Mammary epithelial cell (primary cell): Measurements from ENCODE around the gene CRYBG3.

Source experiments
- CTCF ChIP-seq, 2 donors: IDR thresholded peaks in 1 of 2; conservative IDR thresholded peaks in 1 of 2; 2 replicates each; pipeline ENCODE4 v1.5.1; 2011 to 2012; ENCODE audit warnings: inconsistent platforms in 2 of 2, low read length in 2 of 2, mild to moderate bottlenecking in 2 of 2, control low read depth in 1 of 2, low read depth in 1 of 2; ENCODE audit not compliant: insufficient read depth in 1 of 2; ENCODE audit errors: extremely low read depth in 1 of 2
- EZH2 ChIP-seq: IDR thresholded peaks from 2 replicates; pipeline ENCODE4 v1.6.1; 2012; ENCODE audit warnings: low read length, inconsistent platforms, borderline replicate concordance

- no peak for TF ChIP-seq CTCF (conservative IDR thresholded peaks at IDR 0.05 in 1 of 2, IDR thresholded peaks at IDR 0.05 in 1 of 2; ENCODE audit: extremely low read depth in 1 of 2, insufficient read depth in 1 of 2, low read depth in 1 of 2, low read length in 2 of 2)
- no peak for TF ChIP-seq EZH2
These were observed 153.2 kb downstream of the CRYBG3 start for GRCh38 chr3:97974996-97975395.
